IPS-18a (cell line): Measurements from ENCODE around the gene SDK2.

Experiments used
- H3K27ac ChIP-seq: one replicate; pipeline ENCODE4 v1.5.1; 2013; ENCODE audit warnings: low read length
- H3K27me3 ChIP-seq: one replicate; pipeline ENCODE4 v1.6.1; 2013; ENCODE audit warnings: mild to moderate bottlenecking, low read length; ENCODE audit not compliant: control insufficient read depth, insufficient read depth
- H3K36me3 ChIP-seq: one replicate; pipeline ENCODE4 v1.6.1; 2013; ENCODE audit warnings: low read depth, low read length; ENCODE audit not compliant: control insufficient read depth
- H3K4me1 ChIP-seq: one replicate; pipeline ENCODE4 v1.6.1; 2013; ENCODE audit warnings: low read depth, low read length; ENCODE audit not compliant: control insufficient read depth
- H3K4me3 ChIP-seq: one replicate; pipeline ENCODE4 v1.5.1; 2013; ENCODE audit warnings: low read length
- H3K9ac ChIP-seq: one replicate; pipeline ENCODE4 v1.6.1; 2013; ENCODE audit warnings: mild to moderate bottlenecking, low read length, moderate library complexity
- H3K9me3 ChIP-seq: one replicate; pipeline ENCODE4 v1.6.1; 2013; ENCODE audit warnings: low read depth, low read length; ENCODE audit not compliant: control insufficient read depth

The SDK2 gene

GRCh38 chr17:73446617-73447016 lies 197.6 kb downstream of the SDK2 start:
- Histone ChIP-seq H3K9me3 (no peaks in the 10 kb centered on the region), H3K9ac (no peak overlapping the region), H3K27ac (no peak overlapping the region), H3K36me3 (no peaks in the 10 kb centered on the region), H3K4me3 (no peak overlapping the region), H3K27me3 (no peaks in the 10 kb centered on the region), H3K4me1 (no peaks in the 10 kb centered on the region)

DNA sequence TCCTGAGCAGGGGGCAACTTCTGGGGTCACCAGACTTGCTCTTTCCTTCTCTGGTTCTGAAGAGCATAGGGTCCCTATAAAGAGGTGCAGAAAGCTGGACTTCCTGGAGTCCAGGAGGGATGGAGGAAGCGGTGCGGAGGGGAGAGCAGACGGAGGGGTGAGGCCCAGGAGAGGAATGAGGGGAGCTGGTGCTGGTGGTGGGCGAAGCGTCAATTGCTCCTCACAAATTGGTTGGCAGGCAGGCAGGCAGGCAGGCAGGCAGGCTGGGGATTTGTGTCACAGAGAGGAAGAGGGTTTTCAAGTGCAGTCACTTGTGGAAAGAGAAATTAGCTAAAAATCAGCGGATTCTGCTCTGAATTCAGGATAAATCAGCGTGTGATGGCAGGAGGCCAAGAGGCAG lies 198.8 kb downstream of the SDK2 start:
- Histone ChIP-seq H3K9me3 (no peaks in the 10 kb centered on the region), H3K27me3 (no peaks in the 10 kb centered on the region), H3K36me3 (no peaks in the 10 kb centered on the region), H3K4me1 (no peaks in the 10 kb centered on the region), H3K4me3 (no peak overlapping the region), H3K9ac (no peak overlapping the region), H3K27ac (no peak overlapping the region)

DNA sequence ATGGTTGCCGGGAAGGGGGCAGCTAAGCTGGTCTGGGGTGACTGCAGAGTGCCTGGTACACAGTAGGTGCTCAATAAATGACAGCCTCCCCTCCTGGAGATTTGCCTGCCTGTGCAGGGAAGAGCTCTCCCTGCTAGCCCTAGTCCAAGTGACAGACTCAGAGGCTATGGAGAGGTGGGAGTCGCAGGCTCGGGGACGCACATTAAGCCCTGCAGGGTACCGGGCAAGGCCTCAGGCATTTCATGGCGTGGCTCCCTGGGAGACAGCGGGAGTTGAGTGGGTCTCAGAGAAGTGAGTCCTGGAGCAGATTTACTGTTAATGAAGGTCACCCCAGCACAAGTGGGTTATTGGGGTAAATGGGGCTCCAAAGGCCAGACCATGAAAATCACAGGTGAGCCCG lies 200.2 kb downstream of the SDK2 start:
- Histone ChIP-seq H3K9ac (no peak overlapping the region), H3K27me3 (no peaks in the 10 kb centered on the region), H3K4me1 (no peaks in the 10 kb centered on the region), H3K27ac (no peak overlapping the region), H3K36me3 (no peaks in the 10 kb centered on the region), H3K9me3 (no peaks in the 10 kb centered on the region), H3K4me3 (no peak overlapping the region)

GRCh38 chr17:73439597-73439996 lies 204.6 kb downstream of the SDK2 start:
- Histone ChIP-seq H3K36me3 (no peaks in the 10 kb centered on the region), H3K9me3 (no peaks in the 10 kb centered on the region), H3K9ac (no peak overlapping the region), H3K4me3 (no peak overlapping the region), H3K27ac (no peak overlapping the region), H3K27me3 (no peaks in the 10 kb centered on the region), H3K4me1 (no peaks in the 10 kb centered on the region)

- Histone ChIP-seq H3K9me3 (no peaks in the 10 kb centered on the region), H3K4me3 (no peak overlapping the region), H3K9ac (no peak overlapping the region), H3K4me1 (no peaks in the 10 kb centered on the region), H3K36me3 (no peaks in the 10 kb centered on the region), H3K27me3 (no peaks in the 10 kb centered on the region), H3K27ac (no peak overlapping the region)
These were observed 206.4 kb downstream of the SDK2 start for GRCh38 chr17:73437826-73438225.

DNA sequence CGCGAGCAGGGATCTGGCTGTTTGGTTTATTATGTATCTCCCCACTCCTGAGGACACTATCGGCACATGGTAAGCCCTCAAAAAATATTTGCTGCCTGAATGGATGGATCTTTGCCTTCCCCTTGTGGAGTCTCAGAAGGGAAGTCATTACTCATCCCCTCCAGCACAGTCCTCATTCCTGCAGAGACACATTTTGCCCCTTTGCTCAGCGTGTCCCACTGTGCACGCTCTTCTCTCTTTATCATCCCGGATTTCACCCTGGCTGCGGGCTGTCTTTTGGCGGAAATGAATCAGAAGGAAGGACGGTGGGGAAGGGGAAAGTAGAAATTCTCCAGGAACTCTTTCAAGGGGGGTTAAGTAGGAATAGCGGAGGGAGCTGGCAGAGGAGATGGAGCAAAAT lies 207.3 kb downstream of the SDK2 start:
- Histone ChIP-seq H3K27ac (no peak overlapping the region), H3K4me3 (no peak overlapping the region), H3K36me3 (no peaks in the 10 kb centered on the region), H3K9ac (no peak overlapping the region), H3K4me1 (no peaks in the 10 kb centered on the region), H3K27me3 (no peaks in the 10 kb centered on the region), H3K9me3 (no peaks in the 10 kb centered on the region)

- no peak overlapping the region for H3K9ac ChIP-seq
- no peaks in the 10 kb centered on the region for H3K27me3 ChIP-seq
- H3K36me3 ChIP-seq, result no peaks in the 10 kb centered on the region
- H3K4me1 ChIP-seq, result peaks cover under 1% of the 10 kb centered on the region
- H3K9me3 ChIP-seq, result no peaks in the 10 kb centered on the region
- no peak overlapping the region for H3K27ac ChIP-seq
- no peak overlapping the region for H3K4me3 ChIP-seq
These were observed 208.8 kb downstream of the SDK2 start for GRCh38 chr17:73435412-73435811.

DNA sequence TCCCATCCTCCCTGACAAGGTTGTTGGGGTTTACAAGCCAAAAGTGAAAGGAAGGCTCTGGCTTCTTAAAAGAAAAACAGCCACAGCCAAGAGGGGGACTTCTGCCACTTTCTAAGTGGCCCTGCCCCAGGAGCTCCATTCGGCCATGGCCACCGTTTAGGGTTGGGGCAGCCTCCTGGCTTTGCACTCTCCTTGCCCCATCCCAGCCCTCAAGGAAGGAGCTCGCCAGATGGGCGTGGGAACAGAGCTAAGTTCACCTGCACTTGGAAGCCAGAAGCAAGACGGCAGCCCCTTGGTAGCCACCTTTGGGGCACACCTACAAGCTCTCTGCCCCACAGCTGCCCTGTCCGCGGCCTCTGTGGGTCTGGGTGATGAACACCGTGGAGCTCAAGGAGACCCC lies 210.1 kb downstream of the SDK2 start:
- Histone ChIP-seq H3K4me3 (no peak overlapping the region), H3K4me1 (peaks cover 7% of the 10 kb centered on the region), H3K27ac (no peak overlapping the region)

DNA sequence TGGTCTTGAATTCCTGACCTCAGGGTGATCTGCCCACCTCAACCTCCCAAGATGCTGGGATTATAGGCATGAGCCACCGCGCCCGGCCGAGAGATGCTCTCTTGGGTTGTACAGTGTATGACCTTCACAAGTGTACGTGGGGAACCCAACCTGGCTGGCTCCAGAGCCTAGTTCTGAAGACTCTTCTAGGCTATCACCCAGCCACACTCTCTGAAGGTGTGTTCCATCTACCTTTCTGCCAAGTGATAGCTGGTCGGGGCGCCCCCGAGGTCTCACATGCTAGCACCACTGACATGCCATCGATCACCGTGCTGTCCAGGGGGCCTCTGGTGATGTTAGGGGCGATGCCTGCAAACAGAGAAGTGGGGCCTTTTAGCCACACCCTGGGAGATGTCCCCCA lies 210.7 kb downstream of the SDK2 start:
- H3K27me3 ChIP-seq, result no peaks in the 10 kb centered on the region
- H3K9ac ChIP-seq, result no peak overlapping the region
- H3K4me3 ChIP-seq, result no peak overlapping the region
- no peak overlapping the region for H3K27ac ChIP-seq
- no peaks in the 10 kb centered on the region for H3K9me3 ChIP-seq
- peaks cover 7% of the 10 kb centered on the region for H3K4me1 ChIP-seq
- H3K36me3 ChIP-seq, result no peaks in the 10 kb centered on the region

More for the DNA sequence above, 210.1 kb downstream of the SDK2 start:
- H3K36me3 ChIP-seq, result no peaks in the 10 kb centered on the region
- no peak overlapping the region for H3K9ac ChIP-seq
- H3K27me3 ChIP-seq, result no peaks in the 10 kb centered on the region
- no peaks in the 10 kb centered on the region for H3K9me3 ChIP-seq

DNA sequence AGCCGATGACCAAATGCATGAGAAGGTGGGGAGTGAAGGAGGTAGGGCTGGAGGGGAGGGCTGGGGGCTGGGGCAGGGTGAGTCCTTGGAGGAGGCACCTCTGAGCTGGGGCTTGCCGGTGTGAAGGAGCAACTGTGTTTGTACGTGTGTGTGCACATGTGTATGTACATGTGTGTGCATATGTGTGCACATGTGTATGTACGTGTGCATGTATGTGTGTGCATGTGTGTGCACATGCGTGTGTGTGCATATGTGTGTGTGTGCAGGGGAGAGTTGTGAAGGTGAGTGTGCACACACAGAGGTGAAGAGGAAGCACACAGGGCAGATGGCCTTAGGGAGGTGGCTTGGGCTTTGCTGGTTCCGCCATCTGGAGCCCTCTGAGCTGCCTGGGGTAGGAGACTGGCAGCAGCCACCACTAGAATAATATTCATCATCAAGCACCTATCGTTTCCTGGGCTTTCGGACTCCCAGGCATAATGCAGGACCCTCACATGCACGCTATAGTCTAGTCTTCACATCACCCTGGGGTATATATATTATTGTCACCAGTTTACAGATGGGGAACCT lies 211.5 kb downstream of the SDK2 start:
- Histone ChIP-seq H3K9ac (no peak overlapping the region), H3K9me3 (no peaks in the 10 kb centered on the region), H3K4me1 (peaks cover 7% of the 10 kb centered on the region), H3K27ac (no peak overlapping the region), H3K27me3 (no peaks in the 10 kb centered on the region), H3K36me3 (no peaks in the 10 kb centered on the region), H3K4me3 (no peak overlapping the region)

DNA sequence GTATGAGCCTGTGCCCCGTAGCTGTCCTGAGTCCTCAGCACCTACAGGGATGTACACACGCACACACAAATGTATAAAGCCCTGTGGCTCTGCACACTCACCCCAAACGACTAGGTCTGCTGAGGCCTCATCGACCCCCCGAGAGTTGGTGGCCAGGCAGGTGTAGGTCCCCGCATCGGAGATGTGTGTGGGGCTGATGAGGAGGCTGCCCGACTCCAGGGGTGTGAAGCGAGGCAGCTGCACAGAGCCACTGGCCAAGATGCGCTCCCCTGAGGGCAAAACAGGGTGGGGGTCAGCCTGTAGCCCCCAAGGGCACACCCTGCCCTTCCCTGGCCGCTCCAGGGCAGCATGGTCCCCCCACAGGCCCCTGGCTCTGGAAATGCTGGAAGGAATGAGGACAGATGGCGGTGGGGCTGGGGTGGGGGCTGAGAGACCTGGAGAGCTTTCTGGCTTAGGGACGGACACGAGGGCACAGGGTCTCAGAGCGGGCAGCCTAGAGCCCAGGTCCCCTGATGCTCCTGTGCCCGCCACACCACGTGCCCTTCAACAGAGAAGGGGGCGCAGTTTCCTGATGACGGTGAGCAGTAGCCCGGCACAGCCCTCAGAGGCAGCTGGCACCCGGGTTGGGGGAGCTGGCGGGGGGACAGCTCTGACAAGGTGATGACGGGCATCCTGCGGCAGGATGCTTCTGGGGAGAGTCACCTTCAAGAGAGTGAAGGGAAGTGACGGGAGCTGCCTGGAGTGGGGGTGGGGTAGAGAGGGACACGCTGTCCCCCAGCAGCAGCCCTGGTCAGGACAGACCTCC lies 212.6 kb downstream of the SDK2 start:
- H3K36me3 ChIP-seq, result no peaks in the 10 kb centered on the region
- no peaks in the 10 kb centered on the region for H3K9me3 ChIP-seq
- peaks cover 7% of the 10 kb centered on the region for H3K4me1 ChIP-seq
- no peaks in the 10 kb centered on the region for H3K27me3 ChIP-seq
- H3K9ac ChIP-seq, result no peak overlapping the region
- no peak overlapping the region for H3K4me3 ChIP-seq
- H3K27ac ChIP-seq, result no peak overlapping the region

- Histone ChIP-seq H3K9me3 (no peaks in the 10 kb centered on the region), H3K27me3 (no peaks in the 10 kb centered on the region), H3K27ac (no peak overlapping the region), H3K36me3 (no peaks in the 10 kb centered on the region), H3K4me3 (no peak overlapping the region), H3K9ac (no peak overlapping the region), H3K4me1 (peaks cover 7% of the 10 kb centered on the region)
These were observed 213.4 kb downstream of the SDK2 start for GRCh38 chr17:73430848-73431247.
